ENCODE measurements around the gene HIPK2.
A peak's percentile ranks its signal among the peaks of the same experiment; 100 is the strongest.

HIPK2 gene

GRCh38 chr7:139711991-139712743 is 65.6 kb downstream of the HIPK2 start:
- DNase-seq = no peak

DNA sequence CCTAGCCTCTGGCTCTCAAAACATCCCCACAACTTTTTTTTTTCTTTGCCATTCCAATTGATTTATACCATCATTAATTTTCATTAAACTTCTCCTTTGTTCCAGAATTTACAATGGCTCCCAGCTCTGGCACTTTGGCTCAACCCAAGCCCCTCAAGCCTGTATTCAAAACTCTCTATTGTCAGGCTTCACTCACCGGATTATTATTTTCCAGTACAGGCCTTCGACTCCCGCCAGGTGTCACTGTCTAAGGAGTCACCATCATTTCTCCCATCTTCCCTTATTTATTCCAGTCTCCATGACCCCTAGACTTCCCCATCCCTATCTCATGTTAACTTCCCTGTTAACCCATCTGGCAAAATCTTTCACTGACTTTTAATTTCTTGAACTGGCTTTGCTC is 67.8 kb downstream of the HIPK2 start:
- no peak for DNase-seq

- no peak for DNase-seq
Observed at GRCh38 chr7:139709485-139709884, 68.3 kb downstream of the HIPK2 start.

GRCh38 chr7:139708541-139708940 is 69.3 kb downstream of the HIPK2 start:
- no peak for DNase-seq

DNA sequence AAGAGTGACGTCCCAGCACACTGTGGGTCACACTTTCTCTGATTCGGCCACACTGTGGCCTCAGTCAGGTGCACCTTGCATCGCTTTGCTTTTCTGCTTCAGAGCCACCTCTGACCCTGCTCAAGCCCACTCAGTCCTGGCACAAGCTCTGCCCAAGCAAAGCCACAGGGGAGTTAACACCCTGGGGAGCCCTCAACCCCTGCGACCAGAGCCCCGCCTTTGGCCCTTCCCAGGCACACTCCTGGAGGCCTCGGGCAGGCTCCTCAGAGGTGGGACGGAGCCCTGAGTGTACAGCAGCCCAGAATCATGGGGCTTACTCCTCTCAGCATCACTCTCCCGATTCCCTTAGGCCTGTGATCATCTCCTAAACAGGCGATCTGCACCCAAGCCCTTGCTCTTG is 71.0 kb downstream of the HIPK2 start:
- DNase-seq = no peak

- DNase-seq = no peak
Observed at GRCh38 chr7:139704308-139704879, 73.4 kb downstream of the HIPK2 start.

DNA sequence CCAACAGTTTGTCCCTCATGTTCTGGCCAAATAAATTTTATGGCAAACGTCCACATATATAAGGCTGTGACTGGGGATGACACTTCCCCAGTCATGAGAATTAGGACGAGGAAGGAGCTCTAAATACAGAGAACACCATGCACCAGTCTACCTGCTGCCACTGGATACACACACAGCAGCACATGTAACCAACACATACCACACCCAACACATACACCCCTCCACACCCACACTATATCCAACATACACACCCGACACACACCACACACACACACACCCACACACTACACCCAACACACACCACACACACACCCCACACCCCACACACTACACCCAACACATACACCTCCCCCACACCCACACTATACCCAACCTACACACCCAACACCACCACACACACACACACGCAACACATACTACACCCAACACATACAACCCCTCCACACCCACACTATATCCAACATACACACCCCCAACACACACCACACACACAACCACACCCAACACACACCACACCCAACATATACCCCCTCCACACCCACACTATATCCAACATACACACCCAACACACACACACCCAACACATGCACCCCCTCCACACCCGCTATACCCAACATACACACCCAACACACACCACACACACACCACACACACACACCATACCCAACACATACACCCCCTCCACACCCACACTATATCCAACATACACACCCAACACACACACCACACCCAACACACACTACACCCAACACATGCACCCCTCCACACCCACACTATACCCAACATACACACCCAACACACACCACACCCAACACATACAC is 74.1 kb downstream of the HIPK2 start:
- no peak for DNase-seq

DNA sequence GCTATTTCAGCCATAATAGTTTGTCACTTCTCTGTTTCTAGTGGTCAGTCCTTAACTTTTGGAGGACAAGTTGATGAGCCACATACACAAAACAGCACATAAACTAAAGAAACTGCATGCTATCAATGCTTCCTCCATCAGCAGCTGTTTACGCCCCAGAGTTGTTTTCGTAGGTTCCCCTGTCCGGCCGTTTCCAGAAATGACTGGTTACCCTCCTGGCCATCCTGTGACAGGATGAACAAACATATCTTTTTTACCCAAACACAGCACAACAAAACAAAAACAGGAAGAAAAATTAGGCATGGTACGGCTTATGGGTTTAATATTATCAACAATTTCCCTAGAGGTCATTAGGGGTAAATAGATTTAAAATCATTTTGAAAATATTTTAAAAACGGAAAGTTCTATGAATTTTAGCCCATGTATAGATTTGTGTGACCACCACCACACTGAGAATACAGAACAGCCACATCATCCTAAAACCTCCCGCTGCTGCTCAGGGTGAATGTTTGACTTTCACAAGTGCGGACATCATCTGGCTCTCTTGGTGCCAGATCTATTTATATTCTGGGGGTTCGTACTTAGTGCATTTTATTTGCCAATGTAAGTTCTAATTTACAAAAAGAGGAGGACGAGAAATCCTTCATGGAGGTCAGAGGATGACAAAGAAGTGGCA is 74.8 kb downstream of the HIPK2 start:
- no peak for DNase-seq

DNA sequence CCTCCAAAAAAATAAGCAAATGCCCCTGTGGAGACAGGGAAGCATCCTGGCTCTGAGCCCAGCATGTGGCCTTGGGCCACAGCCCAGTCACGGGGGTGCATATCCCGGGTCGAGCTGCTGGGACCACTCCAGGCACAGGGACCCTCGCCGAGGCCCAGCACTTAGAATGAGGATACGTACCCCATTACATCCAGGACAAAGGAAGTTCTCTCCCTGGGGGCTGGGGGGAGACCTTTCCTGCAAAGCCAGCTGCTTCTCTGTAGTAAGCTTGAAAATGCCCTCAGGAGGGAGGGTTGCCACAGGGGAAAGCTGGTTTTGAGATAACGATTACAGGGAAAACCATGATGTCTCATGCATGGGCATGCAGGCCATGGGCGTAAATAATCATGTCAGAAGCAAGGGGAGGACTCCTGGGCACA is 75.5 kb downstream of the HIPK2 start:
- no peak for DNase-seq

GRCh38 chr7:139701908-139702307 is 75.9 kb downstream of the HIPK2 start:
- no peak for DNase-seq

DNA sequence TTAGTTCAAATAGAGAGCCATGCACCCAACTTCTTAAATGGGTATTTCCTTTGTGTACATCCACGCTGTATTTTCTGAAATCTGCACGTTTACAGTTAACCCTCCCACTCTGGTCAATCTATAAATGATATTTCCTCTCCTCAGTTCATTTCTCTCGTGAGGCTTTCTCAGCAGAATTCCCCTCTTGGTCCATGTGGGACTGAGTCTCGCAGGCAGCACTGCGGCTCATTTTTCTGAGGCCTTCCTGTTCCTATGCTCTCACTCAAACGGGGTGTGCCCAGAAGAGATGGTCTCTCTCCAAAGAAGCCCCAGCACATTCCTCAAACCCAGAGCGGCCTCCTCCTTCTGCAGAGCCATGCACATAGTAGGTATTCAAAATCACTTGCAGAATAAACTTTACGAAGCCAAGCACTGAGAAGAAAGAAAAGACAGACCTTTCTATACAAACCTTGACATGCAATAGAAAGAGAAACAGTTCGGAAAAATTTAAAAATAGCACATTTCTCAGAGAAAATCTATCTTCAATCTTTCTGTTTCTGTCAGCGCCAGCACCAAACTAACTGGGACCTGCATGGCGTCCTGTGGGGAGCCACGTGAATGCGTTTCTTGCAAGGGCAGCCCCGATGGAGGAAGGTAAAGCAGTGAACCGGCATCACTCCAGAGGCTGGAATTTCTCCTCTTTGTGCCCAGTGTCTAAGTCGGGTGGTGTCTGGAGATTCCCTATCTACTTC is 77.1 kb downstream of the HIPK2 start:
- no peak for DNase-seq

DNA sequence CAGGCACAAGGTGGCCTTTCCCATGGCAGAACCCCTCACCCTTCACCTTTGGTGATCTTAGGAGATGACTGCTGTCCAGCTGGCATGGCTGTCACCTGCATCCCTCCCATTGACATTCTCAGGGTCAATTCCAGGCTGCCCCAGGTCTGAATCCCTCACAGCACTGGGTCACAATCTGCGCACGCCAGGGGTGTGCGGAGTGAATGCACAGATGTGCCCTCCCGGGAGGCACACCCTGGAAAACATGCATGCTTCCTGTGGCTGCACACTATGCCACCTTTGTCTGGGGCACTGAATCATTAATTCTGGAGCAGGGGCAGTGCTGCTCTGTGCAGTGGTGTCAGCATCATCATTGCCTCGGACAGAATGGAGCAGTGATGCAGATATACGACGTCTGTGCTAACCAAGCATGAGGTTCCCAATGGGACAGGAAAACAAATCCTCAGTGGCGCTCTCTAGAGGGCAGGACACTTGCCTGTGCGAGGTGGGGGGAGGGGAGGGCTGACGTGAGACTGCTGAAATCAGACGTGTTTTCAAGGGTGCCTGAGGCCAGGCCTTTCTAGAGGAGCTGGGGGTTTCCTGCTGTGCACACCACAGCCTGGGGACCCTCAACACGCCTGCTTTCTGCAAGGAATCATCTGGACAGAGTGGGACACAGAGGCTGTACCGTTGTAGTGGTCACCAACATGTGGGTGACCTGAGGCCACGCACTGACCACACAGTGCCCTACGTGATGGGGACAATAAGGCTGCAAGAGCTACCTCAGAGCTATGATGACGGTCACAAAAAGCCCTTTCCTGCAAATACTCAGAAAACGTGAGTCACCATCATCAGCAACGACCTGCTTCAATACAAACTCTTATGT is 77.9 kb downstream of the HIPK2 start:
- no peak for DNase-seq

- DNase-seq = no peak
Observed at GRCh38 chr7:139698844-139699243, 79.0 kb downstream of the HIPK2 start.

DNA sequence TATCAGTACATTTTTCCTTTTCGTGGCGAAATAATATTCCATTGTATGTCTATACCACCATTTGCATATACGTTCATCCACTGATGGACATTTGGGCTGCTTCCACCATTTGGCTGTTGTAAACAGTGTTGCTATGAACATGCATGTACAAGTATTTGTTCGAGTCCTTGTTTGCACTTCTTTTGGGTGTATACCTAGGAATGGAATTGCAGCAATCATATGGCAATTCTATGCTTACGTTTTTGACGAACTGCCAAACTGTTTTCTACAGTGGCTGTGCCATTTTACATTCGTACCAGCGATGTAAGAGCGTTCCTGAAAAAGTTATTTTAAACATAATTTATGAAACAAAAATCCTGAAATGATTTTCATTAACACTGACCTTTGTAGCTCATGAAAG is 79.5 kb downstream of the HIPK2 start:
- no peak for DNase-seq

GRCh38 chr7:139697056-139697455 is 80.7 kb downstream of the HIPK2 start:
- DNase-seq = no peak

DNA sequence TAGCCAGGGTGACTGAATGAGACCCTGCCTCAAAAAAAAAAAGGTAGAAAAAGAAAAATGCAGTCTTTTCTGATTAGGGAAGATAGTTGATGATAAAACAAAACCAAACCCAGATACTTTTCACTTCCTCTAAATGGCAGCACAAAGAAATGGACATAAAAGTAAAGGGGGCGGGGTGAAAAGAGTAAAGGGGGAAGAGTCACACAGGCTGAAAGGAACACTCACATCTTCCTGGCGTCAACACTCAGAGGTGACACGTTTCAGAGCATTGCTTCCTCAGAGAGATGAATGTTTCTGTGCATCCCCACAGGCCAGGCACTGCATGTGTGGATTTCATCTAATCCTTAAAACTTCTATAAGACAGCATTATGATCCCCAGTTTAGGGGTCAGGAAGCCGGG is 81.2 kb downstream of the HIPK2 start:
- no peak for DNase-seq

- DNase-seq = no peak
Observed at GRCh38 chr7:139695588-139695987, 82.2 kb downstream of the HIPK2 start.

- DNase-seq = no peak
Observed at GRCh38 chr7:139695051-139695450, 82.7 kb downstream of the HIPK2 start.

DNA sequence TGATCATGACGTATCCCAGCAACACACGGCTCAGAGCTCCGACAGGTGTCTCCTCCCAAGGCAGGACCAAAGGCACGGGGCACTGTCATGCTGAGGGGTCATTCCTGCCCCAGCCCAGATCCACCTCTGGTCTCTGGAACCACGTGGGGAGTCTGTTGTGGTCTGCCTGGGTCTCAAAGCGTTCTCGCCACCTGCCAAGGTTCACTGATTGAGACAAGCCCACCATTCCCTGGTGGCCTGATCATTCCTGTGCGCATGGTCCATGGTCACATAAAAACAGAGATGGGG is 83.5 kb downstream of the HIPK2 start:
- no peak for DNase-seq

- DNase-seq = peak; percentile 35
Observed at GRCh38 chr7:139693651-139694388, 84.0 kb downstream of the HIPK2 start.

DNA sequence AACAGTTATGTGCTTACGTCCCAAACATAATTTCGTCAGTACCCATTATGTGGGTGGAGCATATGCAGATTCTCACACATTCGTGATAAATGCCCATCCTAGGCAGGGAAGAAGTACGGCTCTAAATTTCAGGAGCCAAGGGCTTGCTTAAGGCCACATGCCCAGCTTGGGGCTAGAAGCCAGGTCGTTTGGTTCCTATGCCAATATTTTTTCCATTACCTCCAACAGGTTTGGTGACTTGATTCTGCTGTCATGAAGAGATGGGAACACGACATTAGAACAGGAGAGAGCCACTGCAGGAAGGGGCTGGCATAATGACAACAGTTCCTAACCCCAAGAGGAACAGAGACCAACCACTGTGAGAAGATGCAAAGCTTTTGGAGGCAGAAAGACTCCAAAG is 85.1 kb downstream of the HIPK2 start:
- DNase-seq = no peak

All from kidney glomerular epithelial cell (primary cell).